ENCODE data around the gene SMOC1. TPM values are rescaled to one million over a fixed set of nuclear protein-coding genes. Genes with fewer than 3 reads are reported as not detected.
A peak's percentile ranks its signal among the peaks of the same experiment; 100 is the strongest.

SMOC1 gene
- total RNA-seq, 1 donor from 2014 or later: 3.1 TPM

- Histone ChIP-seq H3K27ac (ENCODE audit: low read depth, low read length) (no peak overlapping the region), H3K9me3 (ENCODE audit: control insufficient read depth in 3 of 3, low read length in 3 of 3) (no peaks in the 10 kb centered on the region), H3K9ac (ENCODE audit: low read depth in 1 of 3, low read length in 3 of 3) (no peak overlapping the region), H3K27me3 (ENCODE audit: control insufficient read depth in 3 of 3, insufficient read depth in 3 of 3, low read length in 3 of 3) (peaks cover 3 to 17% (median 3%) of the 10 kb centered on the region in 3 donors), H3K4me1 (ENCODE audit: control insufficient read depth in 3 of 3, insufficient read depth in 3 of 3, low read length in 3 of 3) (peaks cover 0 to 37% (median 3%) of the 10 kb centered on the region in 3 donors), H3K36me3 (ENCODE audit: control insufficient read depth in 3 of 3, insufficient read depth in 3 of 3, low read length in 3 of 3) (no peaks in the 10 kb centered on the region), H3K4me3 (ENCODE audit: low read length in 3 of 3) (no peak overlapping the region)
Observed at GRCh38 chr14:69877492-69877891, 1.7 kb upstream of the SMOC1 start.

GRCh38 chr14:69878251-69878650, 965 bp upstream of the SMOC1 start:
- peaks cover 3 to 17% (median 4%) of the 10 kb centered on the region in 3 donors for H3K27me3 ChIP-seq (ENCODE audit: control insufficient read depth in 3 of 3, insufficient read depth in 3 of 3, low read length in 3 of 3)
- H3K4me1 ChIP-seq (ENCODE audit: control insufficient read depth in 3 of 3, insufficient read depth in 3 of 3, low read length in 3 of 3): peaks cover 0 to 38% (median 3%) of the 10 kb centered on the region in 3 donors
- H3K27ac ChIP-seq (ENCODE audit: low read depth, low read length): no peak overlapping the region
- no peak overlapping the region for H3K9ac ChIP-seq (ENCODE audit: low read depth in 1 of 3, low read length in 3 of 3)
- no peak overlapping the region for H3K4me3 ChIP-seq (ENCODE audit: low read length in 3 of 3)
- no peaks in the 10 kb centered on the region for H3K36me3 ChIP-seq (ENCODE audit: control insufficient read depth in 3 of 3, insufficient read depth in 3 of 3, low read length in 3 of 3)
- H3K9me3 ChIP-seq (ENCODE audit: control insufficient read depth in 3 of 3, low read length in 3 of 3): no peaks in the 10 kb centered on the region

- Histone ChIP-seq H3K27ac (ENCODE audit: low read depth, low read length) (peak overlapping the region; percentile 16), H3K9me3 (ENCODE audit: control insufficient read depth in 3 of 3, low read length in 3 of 3) (no peaks in the 10 kb centered on the region), H3K4me3 (ENCODE audit: low read length in 3 of 3) (peak overlapping the region; percentile 75 to 85 (median 76)), H3K27me3 (ENCODE audit: control insufficient read depth in 3 of 3, insufficient read depth in 3 of 3, low read length in 3 of 3) (peaks cover 3 to 17% (median 4%) of the 10 kb centered on the region in 3 donors), H3K36me3 (ENCODE audit: control insufficient read depth in 3 of 3, insufficient read depth in 3 of 3, low read length in 3 of 3) (no peaks in the 10 kb centered on the region), H3K9ac (ENCODE audit: low read depth in 1 of 3, low read length in 3 of 3) (peak overlapping the region; percentile 60 to 85 (median 82)), H3K4me1 (ENCODE audit: control insufficient read depth in 3 of 3, insufficient read depth in 3 of 3, low read length in 3 of 3) (peaks cover 0 to 38% (median 3%) of the 10 kb centered on the region in 3 donors)
Observed at GRCh38 chr14:69880044-69880487, 850 bp downstream of the SMOC1 start.

GRCh38 chr14:69880893-69881292, 1.7 kb downstream of the SMOC1 start:
- Histone ChIP-seq H3K4me3 (ENCODE audit: low read length in 3 of 3) (no peak overlapping the region), H3K4me1 (ENCODE audit: control insufficient read depth in 3 of 3, insufficient read depth in 3 of 3, low read length in 3 of 3) (peaks cover 0 to 38% (median 3%) of the 10 kb centered on the region in 3 donors), H3K27me3 (ENCODE audit: control insufficient read depth in 3 of 3, insufficient read depth in 3 of 3, low read length in 3 of 3) (peaks cover 3 to 17% (median 4%) of the 10 kb centered on the region in 3 donors), H3K36me3 (ENCODE audit: control insufficient read depth in 3 of 3, insufficient read depth in 3 of 3, low read length in 3 of 3) (no peaks in the 10 kb centered on the region), H3K9ac (ENCODE audit: low read depth in 1 of 3, low read length in 3 of 3) (no peak overlapping the region), H3K9me3 (ENCODE audit: control insufficient read depth in 3 of 3, low read length in 3 of 3) (no peaks in the 10 kb centered on the region), H3K27ac (ENCODE audit: low read depth, low read length) (no peak overlapping the region)

- no peaks in the 10 kb centered on the region for H3K9me3 ChIP-seq (ENCODE audit: control insufficient read depth in 3 of 3, low read length in 3 of 3)
- no peak overlapping the region for H3K4me3 ChIP-seq (ENCODE audit: low read length in 3 of 3)
- peaks cover 3 to 17% (median 4%) of the 10 kb centered on the region in 3 donors for H3K27me3 ChIP-seq (ENCODE audit: control insufficient read depth in 3 of 3, insufficient read depth in 3 of 3, low read length in 3 of 3)
- H3K4me1 ChIP-seq (ENCODE audit: control insufficient read depth in 3 of 3, insufficient read depth in 3 of 3, low read length in 3 of 3): peaks cover 0 to 32% (median 3%) of the 10 kb centered on the region in 3 donors
- H3K36me3 ChIP-seq (ENCODE audit: control insufficient read depth in 3 of 3, insufficient read depth in 3 of 3, low read length in 3 of 3): no peaks in the 10 kb centered on the region
- no peak overlapping the region for H3K9ac ChIP-seq (ENCODE audit: low read depth in 1 of 3, low read length in 3 of 3)
- no peak overlapping the region for H3K27ac ChIP-seq (ENCODE audit: low read depth, low read length)
Observed at GRCh38 chr14:69882116-69882864, 3.1 kb downstream of the SMOC1 start.

GRCh38 chr14:69882915-69883314, 3.7 kb downstream of the SMOC1 start:
- H3K9ac ChIP-seq (ENCODE audit: low read depth in 1 of 3, low read length in 3 of 3): no peak overlapping the region
- H3K27me3 ChIP-seq (ENCODE audit: control insufficient read depth in 3 of 3, insufficient read depth in 3 of 3, low read length in 3 of 3): peaks cover 3 to 17% (median 4%) of the 10 kb centered on the region in 3 donors
- H3K36me3 ChIP-seq (ENCODE audit: control insufficient read depth in 3 of 3, insufficient read depth in 3 of 3, low read length in 3 of 3): no peaks in the 10 kb centered on the region
- H3K4me3 ChIP-seq (ENCODE audit: low read length in 3 of 3): no peak overlapping the region
- peaks cover 0 to 30% (median under 1%) of the 10 kb centered on the region in 3 donors for H3K4me1 ChIP-seq (ENCODE audit: control insufficient read depth in 3 of 3, insufficient read depth in 3 of 3, low read length in 3 of 3)
- H3K9me3 ChIP-seq (ENCODE audit: control insufficient read depth in 3 of 3, low read length in 3 of 3): no peaks in the 10 kb centered on the region
- no peak overlapping the region for H3K27ac ChIP-seq (ENCODE audit: low read depth, low read length)

- H3K36me3 ChIP-seq (ENCODE audit: control insufficient read depth in 3 of 3, insufficient read depth in 3 of 3, low read length in 3 of 3): no peaks in the 10 kb centered on the region
- peaks cover 0 to 4% (median 0%) of the 10 kb centered on the region in 3 donors for H3K4me1 ChIP-seq (ENCODE audit: control insufficient read depth in 3 of 3, insufficient read depth in 3 of 3, low read length in 3 of 3)
- H3K4me3 ChIP-seq (ENCODE audit: low read length in 3 of 3): no peak overlapping the region
- H3K9ac ChIP-seq (ENCODE audit: low read depth in 1 of 3, low read length in 3 of 3): no peak overlapping the region
- peaks cover 0 to 4% (median 0%) of the 10 kb centered on the region in 3 donors for H3K27me3 ChIP-seq (ENCODE audit: control insufficient read depth in 3 of 3, insufficient read depth in 3 of 3, low read length in 3 of 3)
- H3K27ac ChIP-seq (ENCODE audit: low read depth, low read length): no peak overlapping the region
- H3K9me3 ChIP-seq (ENCODE audit: control insufficient read depth in 3 of 3, low read length in 3 of 3): no peaks in the 10 kb centered on the region
Observed at GRCh38 chr14:69886453-69887242, 7.4 kb downstream of the SMOC1 start.

- Histone ChIP-seq H3K4me1 (ENCODE audit: control insufficient read depth in 3 of 3, insufficient read depth in 3 of 3, low read length in 3 of 3) (no peaks in the 10 kb centered on the region), H3K27me3 (ENCODE audit: control insufficient read depth in 3 of 3, insufficient read depth in 3 of 3, low read length in 3 of 3) (no peaks in the 10 kb centered on the region)
Observed at GRCh38 chr14:69887740-69888657, 8.8 kb downstream of the SMOC1 start.

GRCh38 chr14:69891422-69891821, 12.2 kb downstream of the SMOC1 start:
- H3K36me3 ChIP-seq (ENCODE audit: control insufficient read depth in 3 of 3, insufficient read depth in 3 of 3, low read length in 3 of 3): no peaks in the 10 kb centered on the region
- peaks cover 0 to 3% (median 0%) of the 10 kb centered on the region in 3 donors for H3K9me3 ChIP-seq (ENCODE audit: control insufficient read depth in 3 of 3, low read length in 3 of 3)
- H3K27ac ChIP-seq (ENCODE audit: low read depth, low read length): no peak overlapping the region
- H3K9ac ChIP-seq (ENCODE audit: low read depth in 1 of 3, low read length in 3 of 3): no peak overlapping the region
- H3K4me3 ChIP-seq (ENCODE audit: low read length in 3 of 3): no peak overlapping the region
- H3K4me1 ChIP-seq (ENCODE audit: control insufficient read depth in 3 of 3, insufficient read depth in 3 of 3, low read length in 3 of 3): no peaks in the 10 kb centered on the region
- H3K27me3 ChIP-seq (ENCODE audit: control insufficient read depth in 3 of 3, insufficient read depth in 3 of 3, low read length in 3 of 3): no peaks in the 10 kb centered on the region

More at GRCh38 chr14:69887740-69888657, 8.8 kb downstream of the SMOC1 start:
- Histone ChIP-seq H3K4me3 (ENCODE audit: low read length in 3 of 3) (no peak overlapping the region), H3K9ac (ENCODE audit: low read depth in 1 of 3, low read length in 3 of 3) (no peak overlapping the region), H3K36me3 (ENCODE audit: control insufficient read depth in 3 of 3, insufficient read depth in 3 of 3, low read length in 3 of 3) (no peaks in the 10 kb centered on the region), H3K27ac (ENCODE audit: low read depth, low read length) (no peak overlapping the region), H3K9me3 (ENCODE audit: control insufficient read depth in 3 of 3, low read length in 3 of 3) (no peaks in the 10 kb centered on the region)

Data from skeletal muscle tissue (tissue), 4 donors.